Esophagus muscularis mucosa (tissue), 3 donors: ENCODE measurements around the gene LAGE3.

Experiments
- POLR2A ChIP-seq: fragments of 450-650 bp; IDR thresholded peaks from one replicate; pipeline ENCODE4 v1.6.1; 2017; ENCODE audit warnings: antibody characterized with exemption, moderate library complexity, mild to moderate bottlenecking, low read depth
- POLR2AphosphoS5 ChIP-seq, 2 donors: sonication (generic); formaldehyde crosslinking; IDR thresholded peaks; one replicate each; pipeline ENCODE4 v1.6.1; 2017; ENCODE audit warnings: antibody characterized with exemption in 2 of 2
- TF ChIP-seq, protein P1 (sequence below), 3 experiments: fragments of 200-600 bp in 2 of 3; fragments of 450-650 bp in 1 of 3; sonication (generic) in 2 of 3; IDR thresholded peaks; one replicate each; pipeline ENCODE4 v1.5.1; 2017 to 2019; ENCODE audit warnings: antibody characterized with exemption in 3 of 3, mild to moderate bottlenecking in 2 of 3, moderate library complexity in 1 of 3

DNA sequence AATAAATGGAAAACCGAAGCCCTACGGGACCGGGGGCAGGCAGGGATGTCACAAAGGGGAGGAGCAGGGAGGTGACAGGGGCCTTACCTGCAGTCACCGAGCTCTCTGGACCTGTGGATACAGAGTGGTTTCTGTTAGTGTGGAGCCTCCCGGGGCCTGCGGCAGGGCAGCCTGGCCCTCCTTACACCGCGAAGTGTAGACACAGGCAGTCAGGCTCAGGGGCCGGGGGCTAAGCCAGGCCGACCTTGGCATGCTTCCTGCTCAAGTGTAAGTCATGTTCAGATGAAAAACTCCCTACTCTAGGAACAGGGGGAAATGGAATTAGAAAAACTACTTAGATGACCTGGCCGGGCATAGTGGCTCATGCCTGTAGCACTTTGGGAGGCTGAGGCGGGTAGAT is 32.7 kb upstream of the LAGE3 start:
- TF ChIP-seq, protein P1, sequence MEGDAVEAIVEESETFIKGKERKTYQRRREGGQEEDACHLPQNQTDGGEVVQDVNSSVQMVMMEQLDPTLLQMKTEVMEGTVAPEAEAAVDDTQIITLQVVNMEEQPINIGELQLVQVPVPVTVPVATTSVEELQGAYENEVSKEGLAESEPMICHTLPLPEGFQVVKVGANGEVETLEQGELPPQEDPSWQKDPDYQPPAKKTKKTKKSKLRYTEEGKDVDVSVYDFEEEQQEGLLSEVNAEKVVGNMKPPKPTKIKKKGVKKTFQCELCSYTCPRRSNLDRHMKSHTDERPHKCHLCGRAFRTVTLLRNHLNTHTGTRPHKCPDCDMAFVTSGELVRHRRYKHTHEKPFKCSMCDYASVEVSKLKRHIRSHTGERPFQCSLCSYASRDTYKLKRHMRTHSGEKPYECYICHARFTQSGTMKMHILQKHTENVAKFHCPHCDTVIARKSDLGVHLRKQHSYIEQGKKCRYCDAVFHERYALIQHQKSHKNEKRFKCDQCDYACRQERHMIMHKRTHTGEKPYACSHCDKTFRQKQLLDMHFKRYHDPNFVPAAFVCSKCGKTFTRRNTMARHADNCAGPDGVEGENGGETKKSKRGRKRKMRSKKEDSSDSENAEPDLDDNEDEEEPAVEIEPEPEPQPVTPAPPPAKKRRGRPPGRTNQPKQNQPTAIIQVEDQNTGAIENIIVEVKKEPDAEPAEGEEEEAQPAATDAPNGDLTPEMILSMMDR (IDR thresholded peaks at IDR 0.05): no peak
- no peak for TF ChIP-seq POLR2AphosphoS5 (IDR thresholded peaks at IDR 0.05)
- no peak for TF ChIP-seq POLR2A
